Astrocyte (in vitro differentiated cells and primary cell): ENCODE results near the gene STK31. TPM values are rescaled to one million over a fixed set of nuclear protein-coding genes. Genes with fewer than 3 reads are reported as not detected.

Experiments
- DNase-seq: peaks from one replicate; pipeline ENCODE4 v3.0.0-alpha.2; 2010; ENCODE audit warnings: low read depth
- FAIRE-seq: peaks from 2 replicates; lab custom pipeline; 2011; peaks lifted over from hg19 to GRCh38; lab: Jason Lieb, UNC
- H2AFZ ChIP-seq: 2 replicates; pipeline ENCODE4 v1.6.0; 2012; ENCODE audit warnings: low read depth, low read length, inconsistent platforms
- H3K27ac ChIP-seq: 2 replicates; pipeline ENCODE4 v1.5.1; 2011; ENCODE audit warnings: low read depth, low read length, inconsistent platforms
- H3K27me3 ChIP-seq: 2 replicates; pipeline ENCODE4 v1.6.0; 2011; ENCODE audit warnings: low read length, inconsistent platforms; ENCODE audit not compliant: insufficient read depth
- H3K36me3 ChIP-seq: 2 replicates; pipeline ENCODE4 v1.5.1; 2011; ENCODE audit warnings: low read length, inconsistent platforms; ENCODE audit not compliant: insufficient read depth
- H3K4me1 ChIP-seq: 2 replicates; pipeline ENCODE4 v1.5.1; 2011; ENCODE audit warnings: low read length, inconsistent platforms; ENCODE audit not compliant: insufficient read depth
- H3K4me2 ChIP-seq: 2 replicates; pipeline ENCODE4 v1.6.0; 2012; ENCODE audit warnings: low read length, inconsistent platforms
- H3K4me3 ChIP-seq: 2 replicates; pipeline ENCODE4 v1.5.1; 2011; ENCODE audit warnings: low read depth, mild to moderate bottlenecking, low read length, inconsistent platforms; ENCODE audit not compliant: insufficient read depth
- H3K79me2 ChIP-seq: 2 replicates; pipeline ENCODE4 v1.6.0; 2012; ENCODE audit warnings: mild to moderate bottlenecking, low read length, inconsistent platforms; ENCODE audit not compliant: insufficient read depth
- H3K9ac ChIP-seq: 2 replicates; pipeline ENCODE4 v1.6.0; 2012; ENCODE audit warnings: mild to moderate bottlenecking, low read length, inconsistent platforms
- H3K9me3 ChIP-seq: 2 replicates; pipeline ENCODE4 v1.5.1; 2012; ENCODE audit warnings: low read depth, mild to moderate bottlenecking, low read length, inconsistent platforms; ENCODE audit not compliant: insufficient read depth
- H4K20me1 ChIP-seq: 2 replicates; pipeline ENCODE4 v1.6.0; 2012; ENCODE audit warnings: low read length, inconsistent platforms; ENCODE audit not compliant: insufficient read depth
- H3K27ac Mint-ChIP-seq: one replicate; pipeline ENCODE4 v1.8.0; 2021; ENCODE audit warnings: mild to moderate bottlenecking, mixed read lengths; ENCODE audit not compliant: unreplicated experiment
- H3K27me3 Mint-ChIP-seq: one replicate; pipeline ENCODE4 v1.8.0; 2021; ENCODE audit warnings: low read depth, mixed read lengths; ENCODE audit not compliant: unreplicated experiment
- H3K36me3 Mint-ChIP-seq: one replicate; pipeline ENCODE4 v1.8.0; 2021; ENCODE audit warnings: low read depth, mixed read lengths; ENCODE audit not compliant: unreplicated experiment
- H3K4me1 Mint-ChIP-seq: one replicate; pipeline ENCODE4 v1.8.0; 2021; ENCODE audit warnings: low read depth, mixed read lengths; ENCODE audit not compliant: unreplicated experiment
- H3K4me3 Mint-ChIP-seq: one replicate; pipeline ENCODE4 v1.8.0; 2021; ENCODE audit warnings: mild to moderate bottlenecking, moderate library complexity, mixed read lengths; ENCODE audit not compliant: unreplicated experiment
- H3K9me3 Mint-ChIP-seq: one replicate; pipeline ENCODE4 v1.8.0; 2021; ENCODE audit warnings: mild to moderate bottlenecking, mixed read lengths; ENCODE audit not compliant: unreplicated experiment
- CTCF ChIP-seq: IDR thresholded peaks from 2 replicates; pipeline ENCODE4 v1.5.1; 2011; ENCODE audit warnings: low read depth, mild to moderate bottlenecking, inconsistent platforms, low read length, moderate library complexity; ENCODE audit not compliant: insufficient read depth
- EZH2 ChIP-seq: IDR thresholded peaks from 2 replicates; pipeline ENCODE4 v1.6.1; 2012; ENCODE audit warnings: mild to moderate bottlenecking, low read length, inconsistent platforms; ENCODE audit not compliant: insufficient read depth
- total RNA-seq: library from RNA; stranded (reverse); gene quantifications from 2 replicates; pipeline ENCODE4 v1.2.1, GENCODE V29; 2021

The STK31 gene
- total RNA-seq, 1 donor from 2014 or later = 0.20 TPM

GRCh38 chr7:23693224-23693623 is 16.8 kb upstream of the STK31 start:
- Histone ChIP-seq H4K20me1 (no peaks in the 10 kb centered on the region), H3K4me1 (peaks cover 9% of the 10 kb centered on the region), H3K4me2 (no peak overlapping the region), H3K27ac (no peak overlapping the region), H3K9ac (no peak overlapping the region), H3K4me3 (no peak overlapping the region), H3K36me3 (no peaks in the 10 kb centered on the region), H3K79me2 (no peaks in the 10 kb centered on the region), H3K27me3 (no peaks in the 10 kb centered on the region), H2AFZ (no peak overlapping the region), H3K9me3 (no peaks in the 10 kb centered on the region)
- H3K9me3 Mint-ChIP-seq = no peaks in the 10 kb centered on the region
- H3K4me3 Mint-ChIP-seq = no peak overlapping the region
- H3K4me1 Mint-ChIP-seq = peaks cover 14% of the 10 kb centered on the region
- no peak for FAIRE-seq
- no peaks in the 10 kb centered on the region for H3K36me3 Mint-ChIP-seq
- no peak for TF ChIP-seq EZH2
- no peak for TF ChIP-seq CTCF
- no peak overlapping the region for H3K27ac Mint-ChIP-seq
- H3K27me3 Mint-ChIP-seq = no peaks in the 10 kb centered on the region
- DNase-seq = no peak

- no peak overlapping the region for H3K9ac ChIP-seq
- Mint-ChIP-seq H3K9me3 (no peaks in the 10 kb centered on the region), H3K4me1 (peaks cover 6% of the 10 kb centered on the region), H3K27me3 (no peaks in the 10 kb centered on the region), H3K4me3 (no peak overlapping the region), H3K27ac (peak overlapping the region; percentile 37), H3K36me3 (no peaks in the 10 kb centered on the region)
- TF ChIP-seq CTCF = peak; percentile 49
- no peak for TF ChIP-seq EZH2
- no peaks in the 10 kb centered on the region for H3K9me3 ChIP-seq
- DNase-seq (peak; percentile 14), FAIRE-seq (no peak)
- peak overlapping the region; percentile 33 for H3K4me2 ChIP-seq
- peak overlapping the region; percentile 44 for H2AFZ ChIP-seq
- H3K36me3 ChIP-seq = no peaks in the 10 kb centered on the region
- H3K4me1 ChIP-seq = peaks cover 9% of the 10 kb centered on the region
- H3K4me3 ChIP-seq = no peak overlapping the region
- H3K27me3 ChIP-seq = no peaks in the 10 kb centered on the region
- no peaks in the 10 kb centered on the region for H4K20me1 ChIP-seq
- H3K79me2 ChIP-seq = no peaks in the 10 kb centered on the region
- H3K27ac ChIP-seq = peak overlapping the region; percentile 1
Measured at GRCh38 chr7:23696916-23697441, 13.0 kb upstream of the STK31 start.

DNA sequence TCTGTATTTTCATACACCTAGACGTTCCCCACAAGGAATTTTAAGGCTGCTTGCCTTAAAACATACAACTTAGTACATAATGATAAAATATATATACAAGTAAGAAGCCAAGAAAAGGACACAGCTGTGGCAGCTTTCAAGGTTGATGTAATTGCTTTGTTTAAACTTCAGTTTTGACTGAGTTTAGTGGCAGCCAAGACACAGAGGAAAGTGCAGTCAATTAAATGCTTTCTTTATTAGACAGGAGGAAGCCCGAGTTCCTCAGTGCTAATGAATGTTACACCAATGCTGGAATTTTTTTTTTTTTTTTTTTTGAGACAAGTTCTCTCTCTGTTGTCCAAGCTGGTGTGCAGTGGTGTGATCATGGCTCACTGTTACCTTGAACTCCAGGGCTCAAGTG is 11.2 kb upstream of the STK31 start:
- peaks cover 9% of the 10 kb centered on the region for H3K4me1 ChIP-seq
- Mint-ChIP-seq H3K4me1 (peaks cover 6% of the 10 kb centered on the region), H3K27ac (no peak overlapping the region), H3K9me3 (no peaks in the 10 kb centered on the region), H3K27me3 (no peaks in the 10 kb centered on the region), H3K36me3 (no peaks in the 10 kb centered on the region), H3K4me3 (no peak overlapping the region)
- H3K27me3 ChIP-seq = no peaks in the 10 kb centered on the region
- FAIRE-seq (no peak), DNase-seq (no peak)
- H3K9ac ChIP-seq = no peak overlapping the region
- no peak overlapping the region for H3K4me3 ChIP-seq
- H4K20me1 ChIP-seq = no peaks in the 10 kb centered on the region
- no peaks in the 10 kb centered on the region for H3K9me3 ChIP-seq
- TF ChIP-seq EZH2 (no peak), CTCF (no peak)
- H3K36me3 ChIP-seq = no peaks in the 10 kb centered on the region
- no peak overlapping the region for H2AFZ ChIP-seq
- H3K79me2 ChIP-seq = no peaks in the 10 kb centered on the region
- H3K27ac ChIP-seq = no peak overlapping the region
- no peak overlapping the region for H3K4me2 ChIP-seq
